HG03280 (cell line): ENCODE results near the gene HSH2D.
"Not testable (repeated sequence)": the region's sequence is repeated elsewhere in the genome, so short reads cannot be mapped to it uniquely, and the experiment has no call there.

Source experiments
- ATAC-seq: cut with Tn5 transposase; IDR thresholded peaks from one replicate; pipeline ENCODE4 v1.9.1; 2021; ENCODE audit warnings: mild to moderate bottlenecking, moderate library complexity; ENCODE audit not compliant: unreplicated experiment

Gene HSH2D

GRCh38 chr19:16119075-16119857 is 24.2 kb upstream of the HSH2D start:
- ATAC-seq, result not testable (repeated sequence)

- ATAC-seq, result no peak
Measured at GRCh38 chr19:16121141-16121540, 22.3 kb upstream of the HSH2D start.

- ATAC-seq, result no peak
Measured at GRCh38 chr19:16121967-16122366, 21.5 kb upstream of the HSH2D start.

GRCh38 chr19:16124953-16125352 is 18.5 kb upstream of the HSH2D start:
- no peak for ATAC-seq

GRCh38 chr19:16125737-16126495 is 17.6 kb upstream of the HSH2D start:
- ATAC-seq, result no peak

- ATAC-seq, result no peak
Measured at GRCh38 chr19:16127080-16127479, 16.4 kb upstream of the HSH2D start.

GRCh38 chr19:16127776-16128371 is 15.6 kb upstream of the HSH2D start:
- no peak for ATAC-seq

- ATAC-seq, result no peak
Measured at GRCh38 chr19:16131648-16132047, 11.8 kb upstream of the HSH2D start.

- ATAC-seq, result no peak
Measured at GRCh38 chr19:16133818-16134217, 9.7 kb upstream of the HSH2D start.

- ATAC-seq, result peak; percentile 48
Measured at GRCh38 chr19:16134510-16134909, 9.0 kb upstream of the HSH2D start.

- no peak for ATAC-seq
Measured at GRCh38 chr19:16135430-16136127, 7.9 kb upstream of the HSH2D start.

- no peak for ATAC-seq
Measured at GRCh38 chr19:16136185-16136999, 7.1 kb upstream of the HSH2D start.

- ATAC-seq, result no peak
Measured at GRCh38 chr19:16139752-16140151, 3.7 kb upstream of the HSH2D start.

GRCh38 chr19:16141043-16141442 is 2.4 kb upstream of the HSH2D start:
- no peak for ATAC-seq

- no peak for ATAC-seq
Measured at GRCh38 chr19:16142032-16142580, 1.4 kb upstream of the HSH2D start.

GRCh38 chr19:16144216-16144581 is 714 bp downstream of the HSH2D start:
- no peak for ATAC-seq

- ATAC-seq, result no peak
Measured at GRCh38 chr19:16146112-16146511, 2.6 kb downstream of the HSH2D start.

GRCh38 chr19:16148443-16149229 is 5.2 kb downstream of the HSH2D start:
- no peak for ATAC-seq

- ATAC-seq, result no peak
Measured at GRCh38 chr19:16153582-16154336, 10.3 kb downstream of the HSH2D start.
